HepG2 (cell line): ENCODE data around the gene DQX1. TPM values are rescaled to one million over a fixed set of nuclear protein-coding genes. Genes with fewer than 3 reads are reported as not detected.

ENCODE experiments used
- AHR ChIP-seq: IDR thresholded peaks from 2 replicates; pipeline ENCODE4 v1.6.1; 2018; ENCODE audit warnings: missing genetic modification reagents, missing compliant biosample characterization
- CHD2 ChIP-seq: IDR thresholded peaks from 2 replicates; pipeline ENCODE4 v1.6.1; 2011; ENCODE audit warnings: low read depth, low read length, improper control_type of control experiment
- DZIP1 ChIP-seq: sonication (generic); formaldehyde crosslinking; IDR thresholded peaks from 2 replicates; pipeline ENCODE4 v1.5.0; 2020; ENCODE audit warnings: mild to moderate bottlenecking, missing genetic modification reagents
- ERF ChIP-seq: IDR thresholded peaks from 2 replicates; pipeline ENCODE4 v1.6.1; 2018; ENCODE audit warnings: missing biosample characterization, missing genetic modification reagents
- HOXD1 ChIP-seq: sonication (generic); formaldehyde crosslinking; IDR thresholded peaks from 2 replicates; pipeline ENCODE4 v1.5.0; 2020; ENCODE audit warnings: missing genetic modification reagents
- KMT2B ChIP-seq: IDR thresholded peaks from 2 replicates; pipeline ENCODE4 v1.6.1; 2016; ENCODE audit warnings: missing genetic modification reagents, missing compliant biosample characterization
- MAF1 ChIP-seq: sonication (generic); formaldehyde crosslinking; IDR thresholded peaks from 2 replicates; pipeline ENCODE4 v1.5.0; 2020; ENCODE audit warnings: missing genetic modification reagents, borderline replicate concordance
- SAP130 ChIP-seq: IDR thresholded peaks from 2 replicates; pipeline ENCODE4 v1.6.1; 2016; ENCODE audit warnings: low read depth
- SCMH1 ChIP-seq: sonication (generic); formaldehyde crosslinking; IDR thresholded peaks from 2 replicates; pipeline ENCODE4 v1.9.0; 2021; ENCODE audit warnings: missing genetic modification reagents, mild to moderate bottlenecking, borderline replicate concordance
- STAG1 ChIP-seq: sonication (generic); formaldehyde crosslinking; IDR thresholded peaks from 2 replicates; pipeline ENCODE4 v1.4.0; 2020; ENCODE audit warnings: missing genetic modification reagents
- THAP9 ChIP-seq: sonication (generic); formaldehyde crosslinking; IDR thresholded peaks from 2 replicates; pipeline ENCODE4; 2020; ENCODE audit warnings: missing genetic modification reagents, mild to moderate bottlenecking, borderline replicate concordance
- TRAFD1 ChIP-seq: sonication (generic); formaldehyde crosslinking; IDR thresholded peaks from 2 replicates; pipeline ENCODE4 v1.5.1; 2020; ENCODE audit warnings: missing genetic modification reagents, mild to moderate bottlenecking, borderline replicate concordance
- ZNF362 ChIP-seq: sonication (generic); formaldehyde crosslinking; IDR thresholded peaks from 2 replicates; pipeline ENCODE4 v1.4.0; 2020; ENCODE audit warnings: missing genetic modification reagents, mild to moderate bottlenecking, borderline replicate concordance
- ZNF563 ChIP-seq: sonication (generic); formaldehyde crosslinking; IDR thresholded peaks from 2 replicates; pipeline ENCODE4 v1.8.0; 2022; ENCODE audit warnings: mild to moderate bottlenecking, moderate library complexity, missing genetic modification reagents
- ZNF577 ChIP-seq: sonication (generic); formaldehyde crosslinking; IDR thresholded peaks from 2 replicates; pipeline ENCODE4 v1.4.0; 2020; ENCODE audit warnings: mild to moderate bottlenecking, low read depth, missing genetic modification reagents, borderline replicate concordance
- ZNF616 ChIP-seq: sonication (generic); formaldehyde crosslinking; IDR thresholded peaks from 2 replicates; pipeline ENCODE4 v1.5.0; 2020; ENCODE audit warnings: low read depth, mild to moderate bottlenecking, missing genetic modification reagents
- ZNF773 ChIP-seq: sonication (generic); formaldehyde crosslinking; IDR thresholded peaks from 2 replicates; pipeline ENCODE4 v1.4.0; 2020; ENCODE audit warnings: missing genetic modification reagents, borderline replicate concordance
- ZSCAN5A ChIP-seq: sonication (generic); formaldehyde crosslinking; IDR thresholded peaks from 2 replicates; pipeline ENCODE4 v1.8.0; 2022; ENCODE audit warnings: mild to moderate bottlenecking, missing genetic modification reagents, borderline replicate concordance
- polyA plus RNA-seq, 8 experiments: library from polyadenylated mRNA; depleted of rRNA in 3 of 8; stranded (reverse) in 7 of 8; unstranded in 1 of 8; fragments of >200 nt; fragmentation: Illumina TruSeq in 4 of 8; extraction: Trizol in 4 of 8; gene quantifications; 2 replicates each; pipeline versions ENCODE4 v1.2.1 to v1.2.3, GENCODE V29; 2011 to 2016; ENCODE audit warnings: low read depth in 4 of 8, missing spikeins in 1 of 8, mixed read lengths in 1 of 8; ENCODE audit not compliant: insufficient read depth in 1 of 8
- total RNA-seq, 5 experiments: library from RNA; depleted of rRNA; stranded (reverse); fragments of >200 nt; fragmentation: Illumina TruSeq; extraction: Trizol; gene quantifications; 2 replicates each; pipeline ENCODE4 v1.2.3, GENCODE V29; 2016; ENCODE audit warnings: low read depth in 1 of 5

DQX1 gene
- total and polyA plus RNA-seq, 2 of the 13 experiments (the other 11 are each of a cell fraction or from before 2014, with no cell fraction given): 27.6 to 89.8 TPM

GRCh38 chr2:74501335-74502071 is 24.5 kb downstream of the DQX1 start (continued):
- TF ChIP-seq ZSCAN5A (no peak), HOXD1 (0 out of 2 replicates have a peak, but pooled peaks have one; percentile 3), KMT2B (CRISPR knock-in tag) (no peak), TRAFD1 (no peak), ZNF577 (no peak), CHD2 (no peak), DZIP1 (CRISPR knock-in tag) (no peak), STAG1 (no peak; the same call in 1 of the 2 replicates), SCMH1 (CRISPR knock-in tag) (no peak), ZNF616 (CRISPR knock-in tag) (0 out of 2 replicates have a peak, but pooled peaks have one; percentile 10), ZNF362 (CRISPR knock-in tag) (no peak), ZNF773 (CRISPR knock-in tag) (no peak), SAP130 (CRISPR knock-in tag) (peak; percentile 16; the same call in 1 of the 2 replicates), ZNF563 (CRISPR knock-in tag) (no peak), ERF (CRISPR knock-in tag) (no peak), THAP9 (CRISPR knock-in tag) (no peak), MAF1 (CRISPR knock-in tag) (no peak), AHR (CRISPR knock-in tag) (no peak)
